Stimulated activated naive B cell treated with anti-CD40 and anti-IgM and Interleukin-4, amounts not matched to agents 10 μg/mL and 1 μg/mL and 100 μg/mL, for 72 hours (primary cell): Measurements from ENCODE around the gene ATP2B3.
A peak's percentile ranks its signal among the peaks of the same experiment; 100 is the strongest.

ENCODE experiments used
- ATAC-seq, 2 donors: fragments of 150-1000 bp; cut with Tn5 transposase; replicated peaks; 2 replicates each; pipeline ENCODE4 v1.10.0; 2021; ENCODE audit warnings: moderate library complexity in 1 of 2
- DNase-seq: peaks from one replicate; pipeline ENCODE4 v3.0.0; 2021
- H3K27ac Mint-ChIP-seq: one replicate; pipeline ENCODE4 v1.8.0; 2022; ENCODE audit warnings: mild to moderate bottlenecking, mixed read lengths
- H3K27me3 Mint-ChIP-seq, 2 donors: one replicate each; pipeline ENCODE4 v1.8.0; 2022; ENCODE audit warnings: mixed read lengths in 2 of 2
- H3K36me3 Mint-ChIP-seq, 2 donors: one replicate each; pipeline ENCODE4 v1.8.0; 2022; ENCODE audit warnings: mixed read lengths in 2 of 2, mild to moderate bottlenecking in 1 of 2
- H3K4me1 Mint-ChIP-seq, 2 donors: one replicate each; pipeline ENCODE4 v1.8.0; 2022; ENCODE audit warnings: mixed read lengths in 2 of 2, mild to moderate bottlenecking in 1 of 2
- H3K4me3 Mint-ChIP-seq, 2 donors: one replicate each; pipeline ENCODE4 v1.8.0; 2022; ENCODE audit warnings: mild to moderate bottlenecking in 2 of 2, mixed read lengths in 2 of 2, moderate library complexity in 1 of 2
- H3K9me3 Mint-ChIP-seq, 2 donors: one replicate each; pipeline ENCODE4 v1.8.0; 2022; ENCODE audit warnings: mixed read lengths in 2 of 2, mild to moderate bottlenecking in 1 of 2

Gene ATP2B3

DNA sequence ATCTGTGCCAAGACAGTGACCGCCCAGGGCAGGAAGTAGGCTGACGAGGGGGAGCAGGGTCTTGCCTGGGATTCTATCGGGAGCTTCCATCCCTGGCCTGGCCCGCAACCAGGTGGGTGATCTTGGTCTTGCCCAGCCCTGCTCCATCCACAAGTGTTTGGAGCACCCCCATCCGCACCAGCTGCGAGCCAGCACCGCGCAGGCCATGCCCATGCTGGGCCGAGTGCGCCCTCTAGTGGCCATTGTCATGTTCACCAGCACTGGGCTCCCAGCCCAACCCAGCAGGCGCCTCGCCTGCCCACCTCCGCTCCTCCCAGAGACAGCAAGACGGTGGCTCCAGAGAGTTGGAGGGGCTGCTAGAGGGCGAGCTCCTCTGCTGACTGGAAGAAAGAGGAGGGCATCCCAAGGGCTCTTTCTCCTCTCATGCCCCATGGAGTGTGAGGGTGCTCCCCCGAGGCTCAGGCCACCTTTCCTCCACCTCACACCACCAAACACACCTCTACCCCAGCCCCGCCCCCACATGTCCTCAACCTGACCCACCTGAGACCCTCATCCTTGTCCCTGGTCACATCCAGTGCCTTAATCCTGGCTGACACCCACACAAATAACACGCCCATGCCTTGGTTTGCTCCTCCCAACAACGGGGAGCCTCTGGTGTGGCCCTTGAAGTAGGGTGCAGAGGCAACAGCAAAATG lies 9.8 kb upstream of the ATP2B3 start:
- Mint-ChIP-seq H3K9me3 (no peaks in the 10 kb centered on the region), H3K36me3 (peaks cover 0 to 1% of the 10 kb centered on the region in 2 donors), H3K4me1 (peaks cover 3 to 9% of the 10 kb centered on the region in 2 donors), H3K27ac (no peak overlapping the region), H3K27me3 (peaks cover 5 to 16% of the 10 kb centered on the region in 2 donors), H3K4me3 (peak overlapping the region in 1 of 2 donors; percentile 56)
- ATAC-seq (peak; percentile 99), DNase-seq (peak; percentile 67)

DNA sequence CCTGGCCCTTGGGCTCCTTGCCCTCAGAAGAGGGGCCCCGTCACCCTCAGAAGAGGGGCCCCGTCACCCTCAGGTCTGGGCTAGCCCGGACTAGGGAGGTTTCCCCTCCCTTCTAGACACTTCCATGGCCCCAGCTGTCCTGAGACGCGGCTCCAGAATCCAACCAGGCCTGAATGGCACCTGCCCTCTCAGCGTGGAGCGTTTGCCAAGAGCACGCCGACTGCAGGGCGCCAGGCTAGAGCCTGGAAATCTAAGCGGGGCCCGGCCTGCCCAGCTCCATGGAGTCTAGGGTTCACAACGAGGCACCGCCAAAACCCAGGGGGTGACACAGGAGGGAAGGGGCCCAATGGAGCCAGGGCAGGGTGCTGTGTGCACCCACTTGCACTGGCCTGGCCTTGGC lies 7.8 kb upstream of the ATP2B3 start:
- no peak for DNase-seq

DNA sequence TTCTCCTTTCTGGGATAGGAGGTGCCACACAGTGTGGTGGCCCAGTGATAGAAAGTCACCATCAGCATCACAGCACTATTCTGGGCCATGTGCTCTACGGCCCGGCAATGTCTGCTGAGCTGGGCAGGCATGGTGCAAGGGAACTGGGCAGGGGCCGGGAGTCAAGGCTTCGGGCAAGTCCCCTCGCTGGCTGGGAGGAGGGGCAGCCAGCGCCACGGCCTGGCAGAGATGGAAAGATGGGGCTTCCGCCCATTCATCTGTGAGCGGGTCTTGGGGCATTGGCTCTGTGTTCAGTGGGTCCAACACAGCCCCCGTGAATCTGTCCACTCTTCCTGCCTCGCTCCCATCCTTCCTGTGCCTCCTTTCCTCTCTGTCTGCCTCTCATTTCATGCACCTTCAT lies 7.1 kb upstream of the ATP2B3 start:
- ATAC-seq, result no peak
- Mint-ChIP-seq H3K4me1 (peaks cover 3 to 9% of the 10 kb centered on the region in 2 donors), H3K9me3 (no peaks in the 10 kb centered on the region), H3K36me3 (peaks cover 0 to 1% of the 10 kb centered on the region in 2 donors), H3K4me3 (no peak overlapping the region), H3K27ac (no peak overlapping the region), H3K27me3 (peaks cover 5 to 10% of the 10 kb centered on the region in 2 donors)
- no peak for DNase-seq

More for the DNA sequence above, 7.8 kb upstream of the ATP2B3 start:
- Mint-ChIP-seq H3K27me3 (peaks cover 5 to 16% of the 10 kb centered on the region in 2 donors), H3K4me3 (no peak overlapping the region), H3K4me1 (peaks cover 3 to 9% of the 10 kb centered on the region in 2 donors), H3K9me3 (no peaks in the 10 kb centered on the region), H3K36me3 (peaks cover 0 to 1% of the 10 kb centered on the region in 2 donors), H3K27ac (no peak overlapping the region)
- ATAC-seq, result no peak

DNA sequence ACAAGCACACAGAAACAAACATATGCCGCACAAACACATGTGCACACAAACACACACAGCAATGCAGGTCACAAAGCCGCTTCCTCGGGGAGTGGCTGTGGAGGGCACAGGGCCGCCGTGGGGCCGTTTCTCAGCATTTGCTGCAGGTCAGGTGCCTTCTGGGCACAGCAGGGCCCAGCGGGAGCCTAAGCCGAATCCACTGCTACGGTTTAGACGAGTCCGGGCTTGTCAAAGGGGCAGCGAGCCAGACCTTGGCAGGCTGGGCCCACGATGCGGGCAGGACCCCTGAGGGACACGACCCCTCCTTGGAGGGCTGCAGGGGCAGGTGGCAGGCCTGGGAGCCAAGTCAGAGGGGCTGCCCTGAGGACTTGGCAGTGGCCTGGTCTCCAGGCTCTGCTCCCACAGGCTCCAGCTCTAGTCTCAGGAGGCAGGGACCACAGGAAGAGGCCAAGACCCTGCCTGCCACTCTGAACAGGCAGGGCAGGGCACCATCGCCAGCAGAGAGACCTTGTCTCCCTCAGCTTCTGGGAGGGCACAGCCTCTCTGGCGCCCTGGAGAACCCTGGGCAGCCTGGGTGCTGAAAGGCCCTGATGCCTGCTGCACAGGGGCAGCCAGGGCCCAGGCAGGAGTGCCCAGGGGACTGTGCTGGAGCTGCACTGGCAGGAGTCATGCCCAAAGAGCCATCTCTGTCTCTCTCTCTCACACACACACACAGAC lies 5.5 kb upstream of the ATP2B3 start:
- DNase-seq (no peak), ATAC-seq (no peak)
- Mint-ChIP-seq H3K9me3 (no peaks in the 10 kb centered on the region), H3K4me1 (peaks cover 8 to 9% of the 10 kb centered on the region in 2 donors), H3K36me3 (peaks cover 0 to 1% of the 10 kb centered on the region in 2 donors), H3K27ac (no peak overlapping the region), H3K27me3 (peaks cover 12 to 13% of the 10 kb centered on the region in 2 donors), H3K4me3 (no peak overlapping the region)

DNA sequence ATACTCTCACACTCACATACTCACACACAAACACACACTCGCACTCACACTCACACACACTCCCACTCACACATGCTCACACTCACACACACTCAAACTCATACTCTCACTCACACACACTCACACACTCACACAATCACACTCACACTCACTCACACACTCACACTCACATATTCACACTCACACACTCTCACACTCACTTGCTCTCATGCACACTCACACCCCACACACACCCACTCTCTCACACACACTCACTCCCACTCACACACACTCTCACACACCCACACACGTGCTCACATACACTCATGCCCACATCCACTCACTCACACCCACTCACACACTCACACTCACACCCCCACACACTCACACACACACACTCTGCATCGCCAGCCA lies 4.9 kb upstream of the ATP2B3 start:
- DNase-seq, result no peak
- Mint-ChIP-seq H3K4me3 (no peak overlapping the region), H3K9me3 (no peaks in the 10 kb centered on the region), H3K27ac (no peak overlapping the region), H3K36me3 (peaks cover 0 to 1% of the 10 kb centered on the region in 2 donors), H3K4me1 (peaks cover 5 to 8% of the 10 kb centered on the region in 2 donors), H3K27me3 (peaks cover 11 to 14% of the 10 kb centered on the region in 2 donors)
- no peak for ATAC-seq

DNA sequence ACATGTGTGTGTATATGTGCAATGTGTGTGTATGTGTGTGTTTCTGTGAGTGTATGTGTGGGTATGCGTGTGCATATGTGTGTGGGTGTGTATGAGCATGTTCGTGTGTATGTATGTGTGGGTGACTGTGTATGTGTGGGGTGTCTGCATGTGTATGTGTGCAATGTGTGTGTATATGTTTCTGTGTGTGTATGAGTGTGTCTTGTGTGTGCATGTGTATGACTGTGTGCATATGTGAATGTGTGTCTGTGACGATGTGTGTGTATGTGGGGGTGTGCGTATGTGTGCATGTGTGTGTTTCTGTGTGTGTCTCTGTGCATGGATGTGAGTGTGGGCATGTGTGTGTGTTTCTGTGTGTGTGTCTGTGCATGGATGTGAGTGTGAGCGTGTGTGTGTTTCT lies 4.2 kb upstream of the ATP2B3 start:
- Mint-ChIP-seq H3K9me3 (no peaks in the 10 kb centered on the region), H3K27ac (no peak overlapping the region), H3K4me1 (peaks cover 2 to 4% of the 10 kb centered on the region in 2 donors), H3K4me3 (no peak overlapping the region), H3K27me3 (peaks cover 13 to 17% of the 10 kb centered on the region in 2 donors), H3K36me3 (peaks cover 0 to 1% of the 10 kb centered on the region in 2 donors)
- ATAC-seq, result no peak
- no peak for DNase-seq

DNA sequence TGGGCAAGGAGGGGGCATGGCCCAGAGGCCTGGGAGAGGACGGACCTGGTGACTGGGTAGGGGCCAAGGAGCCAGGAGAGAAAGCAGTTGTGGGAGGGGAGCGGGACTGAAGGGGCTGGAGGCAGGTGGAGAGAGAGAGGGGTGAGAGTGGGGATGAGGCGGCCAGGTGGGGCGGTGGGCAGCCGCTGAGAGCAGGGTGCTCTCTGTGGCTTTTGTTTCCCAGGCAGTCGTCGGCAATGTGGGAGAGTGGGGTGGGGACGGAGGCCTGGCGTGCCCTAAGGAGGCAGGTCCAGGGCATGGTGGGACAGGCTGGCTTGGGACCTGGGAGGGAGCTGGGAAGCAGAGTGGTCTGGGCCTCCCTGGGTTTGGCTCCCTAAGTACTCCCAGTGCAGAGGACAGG lies 3.2 kb upstream of the ATP2B3 start:
- Mint-ChIP-seq H3K27ac (no peak overlapping the region), H3K9me3 (no peaks in the 10 kb centered on the region), H3K4me1 (peaks cover 5 to 6% of the 10 kb centered on the region in 2 donors), H3K4me3 (no peak overlapping the region), H3K27me3 (peaks cover 12 to 27% of the 10 kb centered on the region in 2 donors), H3K36me3 (no peaks in the 10 kb centered on the region)
- no peak for DNase-seq
- no peak for ATAC-seq

DNA sequence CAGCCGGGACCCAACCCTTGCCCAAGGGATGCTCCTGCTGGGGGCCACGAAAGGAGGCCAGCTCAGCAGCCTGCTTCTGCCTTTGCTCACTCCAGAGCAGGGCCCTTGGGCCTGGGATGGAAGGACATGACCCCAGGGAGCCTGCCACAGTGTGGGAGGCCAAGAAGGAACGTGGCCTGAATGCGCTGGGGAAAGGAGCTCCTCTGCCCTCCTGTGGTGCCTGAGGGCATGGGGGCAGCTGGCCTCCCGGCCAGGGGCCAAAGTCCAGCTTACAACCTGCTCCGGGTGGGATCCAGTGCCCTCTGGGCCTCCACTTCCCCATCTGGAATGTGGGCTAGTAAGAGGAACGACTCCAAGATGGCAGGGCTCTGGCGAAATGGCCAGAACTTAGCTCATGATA lies 2.0 kb upstream of the ATP2B3 start:
- Mint-ChIP-seq H3K4me1 (peaks cover 5 to 6% of the 10 kb centered on the region in 2 donors), H3K27me3 (peaks cover 12 to 35% of the 10 kb centered on the region in 2 donors), H3K4me3 (no peak overlapping the region), H3K36me3 (no peaks in the 10 kb centered on the region), H3K27ac (no peak overlapping the region), H3K9me3 (no peaks in the 10 kb centered on the region)
- DNase-seq (no peak), ATAC-seq (no peak)

DNA sequence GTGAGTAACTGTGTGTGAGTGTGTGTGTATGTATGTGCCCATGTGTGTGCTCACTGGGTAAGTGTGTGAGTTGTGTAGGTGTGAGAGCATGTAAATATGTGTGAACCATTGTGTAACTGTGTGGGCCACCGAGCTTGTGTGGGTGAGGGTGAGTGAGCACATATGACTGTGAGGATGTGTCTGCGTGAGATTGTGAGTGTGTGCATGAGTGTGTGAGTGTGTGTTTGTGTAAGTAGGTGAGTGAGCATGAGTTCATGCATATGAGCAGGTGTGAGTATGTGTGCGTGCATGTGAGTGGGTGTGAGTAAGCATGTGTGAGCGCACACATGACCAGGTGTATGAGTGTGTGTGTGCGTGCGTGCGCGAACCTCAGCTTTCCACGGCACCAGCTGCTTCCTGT lies 1.4 kb upstream of the ATP2B3 start:
- H3K36me3 Mint-ChIP-seq, result no peaks in the 10 kb centered on the region
- ATAC-seq (no peak), DNase-seq (no peak)
- H3K27ac Mint-ChIP-seq, result no peak overlapping the region
- H3K9me3 Mint-ChIP-seq, result no peaks in the 10 kb centered on the region
- H3K27me3 Mint-ChIP-seq, result peaks cover 15 to 40% of the 10 kb centered on the region in 2 donors
- H3K4me1 Mint-ChIP-seq, result peaks cover 5 to 6% of the 10 kb centered on the region in 2 donors
- H3K4me3 Mint-ChIP-seq, result no peak overlapping the region

DNA sequence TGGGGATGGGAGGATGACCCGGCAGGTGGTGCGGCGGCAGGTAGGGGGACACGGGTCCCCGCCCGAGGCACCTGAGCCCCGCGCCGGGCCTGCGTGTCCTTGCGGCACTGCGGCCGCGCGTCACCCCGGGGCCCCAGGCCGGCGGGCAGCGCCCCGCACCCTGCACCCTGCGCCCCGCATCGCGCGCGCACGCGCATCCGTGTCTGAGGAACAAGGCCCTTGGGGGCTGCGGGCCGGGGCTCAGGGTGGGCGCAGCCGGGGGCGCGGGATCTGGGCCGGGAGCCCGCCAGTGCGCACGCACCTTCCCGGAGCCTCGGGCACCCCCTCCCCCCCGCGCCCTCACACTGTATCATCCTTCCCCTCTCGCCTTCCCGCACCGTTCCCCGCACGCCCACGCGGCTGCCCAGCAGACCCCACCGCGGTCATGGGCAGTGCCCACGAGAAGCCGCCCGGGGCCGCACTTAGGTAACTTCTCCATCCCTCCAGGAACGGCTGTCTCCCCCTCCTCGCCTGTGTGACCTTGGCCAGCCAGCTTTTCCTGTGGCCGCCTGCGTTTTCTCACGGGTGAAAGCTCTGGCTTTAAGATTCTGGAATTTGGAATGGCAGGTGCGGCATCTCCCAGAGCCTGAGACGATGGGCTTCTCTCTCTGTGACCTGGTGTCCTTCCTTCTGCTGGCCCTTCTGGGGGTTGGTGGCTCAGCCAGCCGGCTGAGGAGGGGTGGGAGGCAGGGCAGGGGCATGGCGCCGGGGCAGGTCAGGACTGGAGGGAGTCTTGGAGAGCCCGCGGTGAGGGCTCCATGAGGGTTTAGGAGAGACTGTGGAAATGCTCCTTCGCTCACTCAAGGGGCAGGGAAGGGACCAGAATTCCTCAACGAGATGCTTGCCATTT lies 748 bp downstream of the ATP2B3 start:
- no peak for DNase-seq
- H3K27ac Mint-ChIP-seq, result no peak overlapping the region
- ATAC-seq, result no peak
- H3K36me3 Mint-ChIP-seq, result no peaks in the 10 kb centered on the region
- peak overlapping the region in 1 of 2 donors; percentile 23 for H3K4me3 Mint-ChIP-seq
- peaks cover 25 to 53% of the 10 kb centered on the region in 2 donors for H3K27me3 Mint-ChIP-seq
- H3K9me3 Mint-ChIP-seq, result no peaks in the 10 kb centered on the region
- H3K4me1 Mint-ChIP-seq, result peaks cover 5 to 6% of the 10 kb centered on the region in 2 donors

DNA sequence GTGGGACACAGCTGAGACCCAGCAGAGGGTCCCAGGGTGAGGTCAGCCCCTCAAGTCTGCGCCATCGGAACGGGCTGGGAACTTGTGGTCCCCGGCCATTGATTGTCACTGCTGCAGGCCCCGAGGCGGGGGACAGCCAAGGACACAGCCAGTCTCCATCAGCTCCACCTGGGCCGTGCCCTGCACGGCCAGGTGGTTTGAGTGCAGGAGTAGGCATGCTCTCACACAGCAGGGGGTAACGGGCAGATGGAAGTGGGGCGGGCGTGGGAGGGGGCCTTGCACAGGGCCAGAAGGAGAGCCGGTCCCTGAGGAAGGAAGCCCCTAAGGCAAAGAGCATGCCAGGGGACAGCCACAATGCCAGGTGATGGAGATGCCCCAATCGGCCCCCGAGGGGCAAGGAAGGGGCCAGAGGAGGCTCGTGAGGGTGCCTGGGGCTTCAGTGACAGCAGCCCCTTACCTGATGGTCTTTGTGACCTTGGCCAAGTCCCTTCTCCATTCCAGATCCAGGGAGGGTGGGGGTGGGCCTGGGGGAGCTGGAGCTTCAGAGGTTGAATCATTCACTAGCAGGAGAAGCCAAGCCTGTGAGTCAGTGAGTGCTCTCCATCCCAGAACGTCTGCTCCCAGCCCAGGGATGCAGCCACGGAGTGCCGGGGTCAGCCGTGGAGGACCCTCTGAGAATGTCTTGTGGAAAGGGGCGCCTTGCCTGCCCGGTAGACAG lies 2.3 kb downstream of the ATP2B3 start:
- Mint-ChIP-seq H3K27ac (no peak overlapping the region), H3K4me3 (no peak overlapping the region), H3K36me3 (no peaks in the 10 kb centered on the region), H3K4me1 (peaks cover 5 to 6% of the 10 kb centered on the region in 2 donors), H3K27me3 (peaks cover 25 to 53% of the 10 kb centered on the region in 2 donors), H3K9me3 (no peaks in the 10 kb centered on the region)
- ATAC-seq (no peak), DNase-seq (no peak)

DNA sequence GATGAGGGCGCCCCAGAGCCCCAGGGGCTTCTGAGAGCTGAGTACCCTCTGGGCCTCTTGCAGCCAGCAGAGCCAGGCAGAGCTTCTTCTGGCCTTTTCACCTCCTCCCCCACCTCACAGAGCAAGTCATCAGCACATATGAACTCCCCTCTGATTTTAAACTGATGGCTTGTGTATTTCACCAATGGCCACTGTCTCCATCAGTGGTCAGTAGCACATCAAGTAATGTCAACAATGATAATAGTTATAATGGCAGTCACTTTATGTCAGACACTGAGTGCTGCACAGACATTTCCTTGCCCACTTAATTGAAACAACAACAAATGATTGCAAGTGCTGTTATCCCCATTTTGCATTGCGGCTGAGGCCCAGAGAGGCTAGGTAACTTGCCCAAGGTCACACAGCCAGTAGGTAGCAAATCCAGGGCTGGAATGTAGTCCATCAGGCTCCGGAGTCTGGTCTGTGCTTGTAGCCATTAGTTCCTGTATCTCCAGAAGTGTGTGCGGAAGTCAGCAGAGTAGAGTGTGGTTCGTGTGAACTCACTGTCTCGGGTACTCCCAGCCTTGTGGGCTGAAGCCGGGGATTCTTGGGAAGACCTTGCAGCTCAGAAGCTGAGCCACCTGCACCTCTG lies 3.0 kb downstream of the ATP2B3 start:
- Mint-ChIP-seq H3K4me1 (peaks cover 5 to 6% of the 10 kb centered on the region in 2 donors), H3K27me3 (peaks cover 25 to 53% of the 10 kb centered on the region in 2 donors), H3K4me3 (no peak overlapping the region)

DNA sequence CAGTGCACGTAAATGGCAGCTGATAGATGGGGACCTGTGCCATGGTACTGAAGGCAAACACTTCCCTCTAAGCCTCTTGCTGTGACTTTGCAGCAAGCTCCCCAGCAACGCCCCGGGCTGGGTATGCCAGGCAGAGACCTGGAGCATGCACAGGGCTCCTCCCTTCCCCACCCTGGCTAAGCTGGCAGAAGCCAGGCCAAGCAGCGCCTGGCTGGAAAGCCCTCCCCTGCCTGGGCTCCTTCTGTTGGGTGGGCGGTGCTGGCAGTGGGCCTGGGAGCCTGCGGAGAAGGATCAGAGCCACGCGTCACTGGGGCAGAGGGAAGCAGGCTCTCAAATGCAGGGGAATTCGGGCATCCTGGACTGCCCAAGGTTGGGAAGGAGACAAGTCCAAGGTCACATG lies 3.6 kb downstream of the ATP2B3 start:
- H3K4me1 Mint-ChIP-seq, result peaks cover 3 to 5% of the 10 kb centered on the region in 2 donors
- H3K4me3 Mint-ChIP-seq, result no peak overlapping the region
- no peak overlapping the region for H3K27ac Mint-ChIP-seq
- no peak for DNase-seq
- H3K27me3 Mint-ChIP-seq, result peaks cover 24 to 47% of the 10 kb centered on the region in 2 donors
- ATAC-seq, result no peak
- H3K9me3 Mint-ChIP-seq, result no peaks in the 10 kb centered on the region
- no peaks in the 10 kb centered on the region for H3K36me3 Mint-ChIP-seq

More for the DNA sequence above, 3.0 kb downstream of the ATP2B3 start:
- no peak overlapping the region for H3K27ac Mint-ChIP-seq
- no peaks in the 10 kb centered on the region for H3K36me3 Mint-ChIP-seq
- no peak for ATAC-seq
- DNase-seq, result no peak
- H3K9me3 Mint-ChIP-seq, result no peaks in the 10 kb centered on the region
